HepG2 (cell line): ENCODE measurements around the gene KANSL3. TPM values are rescaled to one million over a fixed set of nuclear protein-coding genes. Genes with fewer than 3 reads are reported as not detected.

Source experiments
- ATF1 ChIP-seq: IDR thresholded peaks from 2 replicates; pipeline ENCODE4 v1.6.1; 2016; ENCODE audit warnings: mild to moderate bottlenecking, control low read depth
- BRCA1 ChIP-seq: sonication (generic); formaldehyde crosslinking; IDR thresholded peaks from 2 replicates; pipeline ENCODE4 v1.4.0; 2020; ENCODE audit warnings: missing genetic modification reagents
- CENPBD1 ChIP-seq: sonication (generic); formaldehyde crosslinking; IDR thresholded peaks from 2 replicates; pipeline ENCODE4 v1.8.0; 2022; ENCODE audit warnings: missing genetic modification reagents, low read depth, mild to moderate bottlenecking, borderline replicate concordance
- GATAD2A ChIP-seq: IDR thresholded peaks from 2 replicates; pipeline ENCODE4 v1.6.1; 2016
- GFI1 ChIP-seq: sonication (generic); formaldehyde crosslinking; IDR thresholded peaks from 2 replicates; pipeline ENCODE4 v1.5.0; 2020; ENCODE audit warnings: missing genetic modification reagents, mild to moderate bottlenecking, borderline replicate concordance
- NONO ChIP-seq, 2 experiments: fragments of 450-650 bp in 1 of 2; sonication (generic) in 1 of 2; formaldehyde crosslinking in 1 of 2; IDR thresholded peaks in 1 of 2; conservative IDR thresholded peaks in 1 of 2; 2 replicates each; pipeline versions ENCODE4 v1.6.1 to v1.8.0; 2017 to 2022; ENCODE audit warnings: mild to moderate bottlenecking in 1 of 2, missing genetic modification reagents in 1 of 2, moderate library complexity in 1 of 2
- PBX2 ChIP-seq: IDR thresholded peaks from 2 replicates; pipeline ENCODE4 v1.6.1; 2016; ENCODE audit warnings: control low read depth
- SALL1 ChIP-seq: sonication (generic); formaldehyde crosslinking; IDR thresholded peaks from 2 replicates; pipeline ENCODE4 v1.8.0; 2022; ENCODE audit warnings: mild to moderate bottlenecking, missing genetic modification reagents
- SSRP1 ChIP-seq: IDR thresholded peaks from 2 replicates; pipeline ENCODE4 v1.6.1; 2016; ENCODE audit warnings: control low read depth
- TFAP4 ChIP-seq: sonication (generic); IDR thresholded peaks from 2 replicates; pipeline ENCODE4 v1.6.1; 2016; ENCODE audit warnings: low read depth, borderline replicate concordance
- ZBTB2 ChIP-seq: sonication (generic); formaldehyde crosslinking; IDR thresholded peaks from 2 replicates; pipeline ENCODE4 v1.8.0; 2022; ENCODE audit warnings: low read depth, missing genetic modification reagents
- ZBTB7A ChIP-seq: sonication (generic); formaldehyde crosslinking; IDR thresholded peaks from 2 replicates; pipeline ENCODE4 v1.8.0; 2022; ENCODE audit warnings: mild to moderate bottlenecking, missing genetic modification reagents
- ZNF18 ChIP-seq: sonication (generic); formaldehyde crosslinking; IDR thresholded peaks from 2 replicates; pipeline ENCODE4 v1.8.0; 2022; ENCODE audit warnings: mild to moderate bottlenecking, missing genetic modification reagents; ENCODE audit not compliant: insufficient replicate concordance
- ZNF234 ChIP-seq: sonication (generic); formaldehyde crosslinking; conservative IDR thresholded peaks from 2 replicates; pipeline ENCODE4 v1.5.1; 2020; ENCODE audit warnings: mild to moderate bottlenecking, missing genetic modification reagents
- ZNF292 ChIP-seq: sonication (generic); formaldehyde crosslinking; IDR thresholded peaks from 2 replicates; pipeline ENCODE4 v1.8.1; 2022; ENCODE audit warnings: mild to moderate bottlenecking, low read depth, missing genetic modification reagents, borderline replicate concordance
- ZNF337 ChIP-seq: sonication (generic); formaldehyde crosslinking; IDR thresholded peaks from 2 replicates; pipeline ENCODE4 v1.5.1; 2020; ENCODE audit warnings: missing genetic modification reagents, low read depth, mild to moderate bottlenecking, borderline replicate concordance
- ZNF431 ChIP-seq: sonication (generic); formaldehyde crosslinking; IDR thresholded peaks from 2 replicates; pipeline ENCODE4 v1.9.0; 2022; ENCODE audit warnings: missing genetic modification reagents, low read depth, mild to moderate bottlenecking, borderline replicate concordance
- ZNF558 ChIP-seq: sonication (generic); formaldehyde crosslinking; IDR thresholded peaks from 2 replicates; pipeline ENCODE4 v1.9.0; 2022; ENCODE audit warnings: mild to moderate bottlenecking, missing genetic modification reagents, borderline replicate concordance
- ZNF576 ChIP-seq: sonication (generic); formaldehyde crosslinking; IDR thresholded peaks from 2 replicates; pipeline ENCODE4 v1.4.0; 2020; ENCODE audit warnings: mild to moderate bottlenecking, missing genetic modification reagents
- ZNF724P ChIP-seq: sonication (generic); formaldehyde crosslinking; IDR thresholded peaks from 2 replicates; pipeline ENCODE4 v1.8.0; 2022; ENCODE audit warnings: missing genetic modification reagents, borderline replicate concordance
- ZNF773 ChIP-seq: sonication (generic); formaldehyde crosslinking; IDR thresholded peaks from 2 replicates; pipeline ENCODE4 v1.4.0; 2020; ENCODE audit warnings: missing genetic modification reagents, borderline replicate concordance
- polyA plus RNA-seq, 8 experiments: library from polyadenylated mRNA; depleted of rRNA in 3 of 8; stranded (reverse) in 7 of 8; unstranded in 1 of 8; fragments of >200 nt; fragmentation: Illumina TruSeq in 4 of 8; extraction: Trizol in 4 of 8; gene quantifications; 2 replicates each; pipeline versions ENCODE4 v1.2.1 to v1.2.3, GENCODE V29; 2011 to 2016; ENCODE audit warnings: low read depth in 4 of 8, missing spikeins in 1 of 8, mixed read lengths in 1 of 8; ENCODE audit not compliant: insufficient read depth in 1 of 8
- total RNA-seq, 5 experiments: library from RNA; depleted of rRNA; stranded (reverse); fragments of >200 nt; fragmentation: Illumina TruSeq; extraction: Trizol; gene quantifications; 2 replicates each; pipeline ENCODE4 v1.2.3, GENCODE V29; 2016; ENCODE audit warnings: low read depth in 1 of 5

The KANSL3 gene
- total and polyA plus RNA-seq, 2 of the 13 experiments (the other 11 are each of a cell fraction or from before 2014, with no cell fraction given) = 20.8 to 37.3 TPM

- TF ChIP-seq ZNF292 (CRISPR knock-in tag) = peak; percentile 99; the same call in 1 of the 2 replicates
- TF ChIP-seq ATF1 (CRISPR knock-in tag) = no peak; the same call in 1 of the 2 replicates
- no peak; the same call in 1 of the 2 replicates for TF ChIP-seq ZBTB7A (CRISPR knock-in tag)
- TF ChIP-seq ZNF773 = no peak
- TF ChIP-seq ZNF558 (CRISPR knock-in tag) = no peak
- peak; percentile 81 for TF ChIP-seq PBX2 (CRISPR knock-in tag)
- TF ChIP-seq ZNF337 = peak; percentile 29; the same call in 1 of the 2 replicates
- TF ChIP-seq BRCA1 (CRISPR knock-in tag) = no peak
- peak; percentile 92 for TF ChIP-seq ZNF724P
- TF ChIP-seq ZBTB2 = no peak
- TF ChIP-seq ZNF576 (CRISPR knock-in tag) = no peak
- TF ChIP-seq SALL1 (CRISPR knock-in tag) = peak; percentile 98
- TF ChIP-seq GATAD2A = peak; percentile 94
- no peak for TF ChIP-seq NONO (IDR thresholded peaks at IDR 0.05)
- peak; percentile 90 for TF ChIP-seq NONO (CRISPR knock-in tag; conservative IDR thresholded peaks at IDR 0.05)
- TF ChIP-seq ZNF18 (CRISPR knock-in tag) = peak; percentile 49
- no peak for TF ChIP-seq ZNF234 (CRISPR knock-in tag)
- no peak; the same call in 1 of the 2 replicates for TF ChIP-seq SSRP1 (CRISPR knock-in tag)
- TF ChIP-seq ZNF431 (CRISPR knock-in tag) = peak; percentile 33; the same call in 1 of the 2 replicates
- peak; percentile 81; the same call in 1 of the 2 replicates for TF ChIP-seq GFI1
- peak; percentile 90 for TF ChIP-seq TFAP4
- 0 out of 2 replicates have a peak, but pooled peaks have one; percentile 40 for TF ChIP-seq CENPBD1 (CRISPR knock-in tag)
Observed at GRCh38 chr2:96556441-96557330, 81.4 kb downstream of the KANSL3 start (continued).
